Large intestine (tissue), 3 donors: Measurements from ENCODE around the gene WNK3. TPM values are rescaled to one million over a fixed set of nuclear protein-coding genes. Genes with fewer than 3 reads are reported as not detected.

Experiments used
- DNase-seq, 2 donors: peaks; one replicate each; pipeline versions ENCODE4 v3.0.0 to v3.0.0-alpha.2; 2013
- H3K27ac ChIP-seq: one replicate; pipeline ENCODE4 v1.5.1; 2013; ENCODE audit warnings: low read length
- H3K27me3 ChIP-seq: 2 replicates; pipeline ENCODE4 v1.6.1; 2013; ENCODE audit warnings: low read length; ENCODE audit not compliant: control insufficient read depth, insufficient read depth
- H3K36me3 ChIP-seq: 2 replicates; pipeline ENCODE4 v1.6.1; 2013; ENCODE audit warnings: low read length; ENCODE audit not compliant: control insufficient read depth, insufficient read depth
- H3K4me1 ChIP-seq: one replicate; pipeline ENCODE4 v1.6.1; 2013; ENCODE audit warnings: low read length; ENCODE audit not compliant: control insufficient read depth, insufficient read depth
- H3K4me3 ChIP-seq: one replicate; pipeline ENCODE4 v1.5.1; 2013; ENCODE audit warnings: low read length
- H3K9me3 ChIP-seq: one replicate; pipeline ENCODE4 v1.6.1; 2013; ENCODE audit warnings: mild to moderate bottlenecking, low read depth, low read length, moderate library complexity; ENCODE audit not compliant: control insufficient read depth
- WGBS: methylation state at CpG from one replicate; pipeline ENCODE4 v1.1.5; 2013; ENCODE audit warnings: low lambda C conversion rate; ENCODE audit not compliant: insufficient coverage; 5-methylcytosine and 5-hydroxymethylcytosine counted together
- polyA plus RNA-seq: library from polyadenylated mRNA; unstranded; fragments of 120-200 nt; gene quantifications from one replicate; pipeline ENCODE4 v1.2.1, GENCODE V29; 2013

WNK3 gene
- polyA plus RNA-seq, 1 donor = 1.4 TPM

- no peak overlapping the region for H3K4me3 ChIP-seq
- no peaks in the 10 kb centered on the region for H3K36me3 ChIP-seq
- no peak overlapping the region for H3K27ac ChIP-seq
- H3K4me1 ChIP-seq = no peaks in the 10 kb centered on the region
- no CpG with 5 or more reads among the region's 1 CpG for WGBS
- H3K27me3 ChIP-seq = no peaks in the 10 kb centered on the region
- H3K9me3 ChIP-seq = no peaks in the 10 kb centered on the region
- peak in 1 of 2 donors; percentile 5 for DNase-seq
These were observed 109.5 kb downstream of the WNK3 start for GRCh38 chrX:54248309-54248708.

- no peak overlapping the region for H3K4me3 ChIP-seq
- no peak overlapping the region for H3K27ac ChIP-seq
- no peak for DNase-seq
- H3K36me3 ChIP-seq = no peaks in the 10 kb centered on the region
- no peaks in the 10 kb centered on the region for H3K4me1 ChIP-seq
- no peaks in the 10 kb centered on the region for H3K9me3 ChIP-seq
- no peaks in the 10 kb centered on the region for H3K27me3 ChIP-seq
These were observed 111.0 kb downstream of the WNK3 start for GRCh38 chrX:54246866-54247265.

DNA sequence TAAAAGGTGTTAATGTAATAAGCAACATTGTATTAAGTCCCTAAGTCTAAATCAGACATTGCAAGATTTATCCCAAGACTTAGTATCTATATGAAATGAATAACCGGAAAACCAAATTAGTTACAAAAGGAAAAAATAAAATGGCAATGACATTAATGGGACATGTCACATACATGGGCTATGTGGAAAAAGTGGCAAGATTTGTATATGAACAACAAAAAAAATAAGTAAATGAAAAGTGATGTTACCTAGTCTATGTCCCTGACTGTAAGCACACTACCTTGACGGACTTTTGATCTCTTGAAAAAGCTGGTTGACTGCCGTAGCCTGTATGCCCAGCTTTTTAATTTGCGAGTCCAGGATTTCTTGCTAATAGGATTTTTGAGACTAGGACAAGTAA is 119.3 kb downstream of the WNK3 start:
- no peak for DNase-seq
- Histone ChIP-seq H3K4me1 (no peaks in the 10 kb centered on the region), H3K4me3 (no peak overlapping the region), H3K27me3 (no peaks in the 10 kb centered on the region), H3K27ac (no peak overlapping the region), H3K9me3 (no peaks in the 10 kb centered on the region), H3K36me3 (no peaks in the 10 kb centered on the region)
- 100% methylated on average over 1 of the region's 4 CpGs for WGBS

DNA sequence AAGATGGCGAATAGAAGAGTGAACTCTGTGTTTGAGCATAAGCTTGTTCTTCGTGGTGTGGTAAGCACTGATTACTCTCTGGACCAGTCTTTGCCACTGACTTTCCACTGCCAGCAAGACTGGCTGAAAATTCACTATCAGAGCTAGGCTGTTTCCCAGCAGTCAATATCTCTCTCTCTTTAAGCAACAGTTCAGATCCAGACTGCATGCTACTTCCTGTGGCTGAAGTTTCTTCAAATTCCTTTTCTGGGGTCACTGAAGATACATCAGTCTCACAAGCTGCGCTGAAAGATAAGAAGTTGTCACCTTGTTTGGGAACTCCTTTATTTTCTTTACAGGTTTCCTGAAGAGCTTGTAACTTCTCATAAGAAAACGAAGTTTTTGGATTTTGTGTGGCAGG is 120.8 kb downstream of the WNK3 start:
- no peak overlapping the region for H3K4me3 ChIP-seq
- no peak for DNase-seq
- no peaks in the 10 kb centered on the region for H3K36me3 ChIP-seq
- H3K27ac ChIP-seq = no peak overlapping the region
- H3K4me1 ChIP-seq = no peaks in the 10 kb centered on the region
- no peaks in the 10 kb centered on the region for H3K27me3 ChIP-seq
- WGBS = no CpG with 5 or more reads among the region's 4 CpGs
- no peaks in the 10 kb centered on the region for H3K9me3 ChIP-seq

GRCh38 chrX:54230435-54231148 is 127.3 kb downstream of the WNK3 start:
- H3K4me1 ChIP-seq = no peaks in the 10 kb centered on the region
- H3K36me3 ChIP-seq = no peaks in the 10 kb centered on the region
- no CpG with 5 or more reads among the region's 4 CpGs for WGBS
- no peaks in the 10 kb centered on the region for H3K27me3 ChIP-seq
- no peak for DNase-seq
- H3K9me3 ChIP-seq = no peaks in the 10 kb centered on the region
- H3K27ac ChIP-seq = no peak overlapping the region
- no peak overlapping the region for H3K4me3 ChIP-seq

DNA sequence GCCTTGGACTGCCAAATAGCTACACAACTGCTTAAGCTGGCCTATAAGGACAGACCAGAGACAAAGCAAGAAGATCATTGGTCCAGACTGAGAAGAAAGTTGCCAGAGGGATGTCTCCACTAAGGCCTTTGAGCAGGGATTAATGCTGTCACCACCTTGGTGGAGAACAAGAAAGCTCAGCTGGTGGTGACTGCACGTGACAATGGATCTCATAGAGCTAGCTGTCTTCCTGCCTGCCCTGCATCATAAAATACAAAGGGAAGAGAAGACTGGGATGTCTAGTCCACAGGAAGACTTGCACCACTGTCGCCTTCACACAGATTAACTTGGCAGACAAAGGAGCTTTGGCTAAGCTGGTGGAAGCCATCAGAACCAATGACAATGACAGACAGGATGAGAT is 134.3 kb downstream of the WNK3 start:
- no CpG with 5 or more reads among the region's 2 CpGs for WGBS
- no peaks in the 10 kb centered on the region for H3K36me3 ChIP-seq
- H3K27me3 ChIP-seq = no peaks in the 10 kb centered on the region
- H3K27ac ChIP-seq = no peak overlapping the region
- no peaks in the 10 kb centered on the region for H3K9me3 ChIP-seq
- H3K4me3 ChIP-seq = no peak overlapping the region
- H3K4me1 ChIP-seq = no peaks in the 10 kb centered on the region
- no peak for DNase-seq

- no peaks in the 10 kb centered on the region for H3K27me3 ChIP-seq
These were observed 144.2 kb downstream of the WNK3 start for GRCh38 chrX:54213603-54214002.

DNA sequence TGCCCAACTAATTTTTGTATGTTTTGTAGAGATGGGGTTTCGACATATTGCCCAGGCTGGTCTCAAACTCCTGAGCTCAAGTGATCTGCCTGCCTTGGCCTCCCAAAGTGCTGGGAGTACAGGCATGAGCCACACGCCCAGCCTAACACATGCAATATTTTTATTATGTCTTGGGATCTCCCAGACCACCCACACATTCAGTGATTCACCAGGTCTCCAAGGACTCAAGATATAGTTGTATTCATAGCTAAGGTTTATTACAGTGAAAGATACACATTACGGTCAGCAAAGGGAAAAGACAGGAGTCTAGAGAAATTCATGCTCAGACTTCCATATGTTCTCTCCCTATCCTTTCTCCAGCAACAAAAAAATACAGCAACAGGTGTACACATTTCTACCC is 149.3 kb downstream of the WNK3 start:
- DNase-seq = no peak
- Histone ChIP-seq H3K27me3 (no peaks in the 10 kb centered on the region), H3K36me3 (no peaks in the 10 kb centered on the region), H3K9me3 (no peaks in the 10 kb centered on the region), H3K4me3 (no peak overlapping the region), H3K4me1 (no peaks in the 10 kb centered on the region), H3K27ac (no peak overlapping the region)
- no CpG with 5 or more reads among the region's 3 CpGs for WGBS

More at GRCh38 chrX:54213603-54214002, 144.2 kb downstream of the WNK3 start:
- WGBS = no CpG with 5 or more reads among the region's 3 CpGs
- H3K27ac ChIP-seq = no peak overlapping the region
- no peak overlapping the region for H3K4me3 ChIP-seq
- no peaks in the 10 kb centered on the region for H3K4me1 ChIP-seq
- H3K9me3 ChIP-seq = peaks cover 4% of the 10 kb centered on the region
- no peak for DNase-seq
- H3K36me3 ChIP-seq = no peaks in the 10 kb centered on the region

DNA sequence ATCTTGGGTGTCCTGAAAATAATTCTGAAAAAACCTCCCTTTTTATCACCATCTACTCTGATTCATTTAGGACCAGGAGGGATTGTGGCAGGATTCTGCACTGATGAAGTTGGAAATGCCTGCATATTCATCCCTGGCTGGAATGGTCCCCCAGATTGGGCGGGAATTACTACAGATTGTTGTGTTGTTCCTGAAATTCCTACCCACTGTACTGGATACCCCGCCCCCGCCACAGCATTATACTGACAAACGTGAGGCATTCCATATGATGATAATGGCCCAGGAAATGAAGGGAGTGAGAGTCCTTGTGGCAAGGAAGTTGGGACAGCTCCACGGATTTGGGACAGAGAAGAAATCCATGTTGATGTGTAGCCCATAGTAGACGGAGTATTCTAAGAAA is 159.6 kb downstream of the WNK3 start:
- no peaks in the 10 kb centered on the region for H3K36me3 ChIP-seq
- H3K27me3 ChIP-seq = no peaks in the 10 kb centered on the region
- H3K4me1 ChIP-seq = no peaks in the 10 kb centered on the region
- no peak overlapping the region for H3K27ac ChIP-seq
- no peaks in the 10 kb centered on the region for H3K9me3 ChIP-seq
- WGBS = no CpG with 5 or more reads among the region's 6 CpGs
- no peak overlapping the region for H3K4me3 ChIP-seq
- no peak for DNase-seq

GRCh38 chrX:54194982-54195588 is 162.8 kb downstream of the WNK3 start:
- no peaks in the 10 kb centered on the region for H3K36me3 ChIP-seq
- no peak overlapping the region for H3K27ac ChIP-seq
- H3K27me3 ChIP-seq = no peaks in the 10 kb centered on the region
- H3K9me3 ChIP-seq = no peaks in the 10 kb centered on the region
- no peak overlapping the region for H3K4me3 ChIP-seq
- H3K4me1 ChIP-seq = no peaks in the 10 kb centered on the region
- DNase-seq = no peak
